Activated T-cell treated with anti-CD3 and anti-CD28 coated beads for 4 hours (primary cell): ENCODE measurements around the gene FHOD3.
"Not testable (repeated sequence)": the region's sequence is repeated elsewhere in the genome, so short reads cannot be mapped to it uniquely, and the experiment has no call there.

Experiments
- DNase-seq: peaks from one replicate; pipeline ENCODE4 v3.0.0-alpha.2; 2020

The FHOD3 gene

GRCh38 chr18:36352384-36352783 lies 54.9 kb downstream of the FHOD3 start:
- no peak for DNase-seq

GRCh38 chr18:36354989-36355388 lies 57.5 kb downstream of the FHOD3 start:
- no peak for DNase-seq

- no peak for DNase-seq
Measured at GRCh38 chr18:36355511-36355910, 58.0 kb downstream of the FHOD3 start.

- DNase-seq = not testable (repeated sequence)
Measured at GRCh38 chr18:36356741-36357140, 59.2 kb downstream of the FHOD3 start.

GRCh38 chr18:36358141-36358540 lies 60.6 kb downstream of the FHOD3 start:
- DNase-seq = no peak

- no peak for DNase-seq
Measured at GRCh38 chr18:36360256-36360909, 62.9 kb downstream of the FHOD3 start.

GRCh38 chr18:36364911-36365624 lies 67.6 kb downstream of the FHOD3 start:
- no peak for DNase-seq

- no peak for DNase-seq
Measured at GRCh38 chr18:36365836-36366775, 68.6 kb downstream of the FHOD3 start.

GRCh38 chr18:36366994-36367839 lies 69.7 kb downstream of the FHOD3 start:
- no peak for DNase-seq

GRCh38 chr18:36368889-36369288 lies 71.4 kb downstream of the FHOD3 start:
- DNase-seq = no peak

GRCh38 chr18:36372903-36373311 lies 75.4 kb downstream of the FHOD3 start:
- no peak for DNase-seq

- DNase-seq = no peak
Measured at GRCh38 chr18:36374262-36374661, 76.7 kb downstream of the FHOD3 start.

- DNase-seq = no peak
Measured at GRCh38 chr18:36375118-36375517, 77.6 kb downstream of the FHOD3 start.

GRCh38 chr18:36376361-36376760 lies 78.8 kb downstream of the FHOD3 start:
- DNase-seq = no peak

- no peak for DNase-seq
Measured at GRCh38 chr18:36377626-36378025, 80.1 kb downstream of the FHOD3 start.

GRCh38 chr18:36378205-36378604 lies 80.7 kb downstream of the FHOD3 start:
- DNase-seq = no peak

- DNase-seq = no peak
Measured at GRCh38 chr18:36379435-36379984, 82.0 kb downstream of the FHOD3 start.

- no peak for DNase-seq
Measured at GRCh38 chr18:36380173-36380827, 82.8 kb downstream of the FHOD3 start.

- no peak for DNase-seq
Measured at GRCh38 chr18:36381075-36381474, 83.6 kb downstream of the FHOD3 start.

GRCh38 chr18:36382854-36383253 lies 85.3 kb downstream of the FHOD3 start:
- DNase-seq = no peak

GRCh38 chr18:36386150-36386920 lies 88.8 kb downstream of the FHOD3 start:
- DNase-seq = no peak
